ENCODE data around the gene MPST.

Gene MPST

DNA sequence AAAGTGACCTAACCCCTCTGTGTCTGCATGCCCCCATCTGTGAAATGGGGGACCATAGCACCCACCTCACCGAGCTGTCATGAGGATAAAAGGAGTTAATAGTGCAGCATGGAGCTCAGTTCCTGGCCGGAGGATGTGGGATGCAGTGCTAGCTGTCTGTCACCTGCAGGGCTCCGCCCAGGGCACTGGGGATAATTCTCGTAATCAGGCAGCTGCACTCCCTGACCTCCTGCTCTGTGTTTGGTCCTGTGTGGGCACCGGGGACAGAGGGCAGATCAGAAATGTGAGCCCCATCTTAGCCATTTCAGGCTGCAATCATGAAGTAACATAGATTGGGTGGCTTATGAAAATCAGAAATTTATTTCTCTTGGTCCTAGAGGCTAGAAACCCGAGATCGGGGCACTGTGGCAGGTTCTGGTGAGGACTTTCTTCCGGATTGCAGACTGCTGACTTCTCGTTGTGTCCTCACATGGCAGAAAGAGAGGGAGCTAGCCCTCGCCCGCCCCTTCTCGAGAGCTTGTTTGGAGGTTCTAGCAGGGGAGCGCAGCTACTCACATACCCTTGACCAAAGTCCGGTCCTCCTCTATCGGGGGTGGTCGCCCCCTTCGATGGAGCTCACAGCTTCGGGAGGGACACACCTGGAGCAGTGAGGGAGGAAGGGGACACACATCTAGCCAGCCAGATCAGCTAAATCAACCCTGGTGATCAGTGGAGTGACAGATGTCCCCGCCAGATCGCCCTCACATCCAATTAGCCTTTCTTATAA, 35.2 kb downstream of the MPST start:
- no peak for DNase-seq (ENCODE audit: low read depth)
- no peak for TF ChIP-seq CTCF (IDR thresholded peaks at IDR 0.05; ENCODE audit: insufficient read depth, low read depth, low read length, missing control alignments)
- H3K4me3 ChIP-seq (ENCODE audit: low read length): no peak overlapping the region

DNA sequence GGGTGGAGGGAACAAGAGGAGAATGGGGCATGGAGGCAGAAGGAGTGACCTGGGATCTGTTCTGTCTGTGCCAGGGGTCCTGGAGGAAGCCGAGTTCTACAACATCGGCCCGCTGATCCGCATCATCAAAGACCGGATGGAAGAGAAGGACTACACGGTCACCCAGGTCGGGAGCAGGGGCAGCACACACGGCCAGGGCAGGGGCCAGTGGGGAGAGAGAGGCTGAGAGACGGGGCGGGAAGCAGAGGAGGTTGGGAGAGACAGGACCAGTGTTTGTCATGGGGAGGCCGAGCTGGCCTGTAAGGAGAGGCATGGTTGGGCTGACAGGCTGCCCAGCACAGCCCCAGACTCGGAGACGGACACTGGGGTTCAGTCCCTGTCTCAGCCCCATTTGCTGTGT, 36.7 kb downstream of the MPST start:
- no peak for DNase-seq (ENCODE audit: low read depth)
- no peak for TF ChIP-seq CTCF (IDR thresholded peaks at IDR 0.05; ENCODE audit: insufficient read depth, low read depth, low read length, missing control alignments)
- no peak overlapping the region for H3K4me3 ChIP-seq (ENCODE audit: low read length)

DNA sequence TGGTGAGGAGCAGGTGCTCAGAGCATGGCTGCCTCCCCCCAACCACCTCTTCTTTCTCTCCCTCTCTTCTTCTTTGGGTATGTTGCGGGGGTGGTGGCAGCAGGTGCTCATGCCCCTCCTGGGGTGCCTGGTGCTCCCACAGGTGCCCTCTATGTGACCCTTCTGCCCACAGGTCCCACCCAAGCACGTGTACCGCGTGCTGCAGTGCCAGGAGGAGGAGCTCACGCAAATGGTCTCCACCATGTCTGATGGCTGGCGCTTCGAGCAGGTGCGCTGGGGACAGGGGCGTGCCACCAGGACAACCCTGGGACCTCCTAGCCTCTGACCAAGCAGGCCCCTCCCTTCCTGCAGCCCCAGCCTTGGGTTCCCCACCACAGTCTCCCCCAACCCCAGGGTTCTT, 37.7 kb downstream of the MPST start:
- no peak for TF ChIP-seq CTCF (IDR thresholded peaks at IDR 0.05; ENCODE audit: insufficient read depth, low read depth, low read length, missing control alignments)
- H3K4me3 ChIP-seq (ENCODE audit: low read length): no peak overlapping the region
- DNase-seq (ENCODE audit: low read depth): no peak

DNA sequence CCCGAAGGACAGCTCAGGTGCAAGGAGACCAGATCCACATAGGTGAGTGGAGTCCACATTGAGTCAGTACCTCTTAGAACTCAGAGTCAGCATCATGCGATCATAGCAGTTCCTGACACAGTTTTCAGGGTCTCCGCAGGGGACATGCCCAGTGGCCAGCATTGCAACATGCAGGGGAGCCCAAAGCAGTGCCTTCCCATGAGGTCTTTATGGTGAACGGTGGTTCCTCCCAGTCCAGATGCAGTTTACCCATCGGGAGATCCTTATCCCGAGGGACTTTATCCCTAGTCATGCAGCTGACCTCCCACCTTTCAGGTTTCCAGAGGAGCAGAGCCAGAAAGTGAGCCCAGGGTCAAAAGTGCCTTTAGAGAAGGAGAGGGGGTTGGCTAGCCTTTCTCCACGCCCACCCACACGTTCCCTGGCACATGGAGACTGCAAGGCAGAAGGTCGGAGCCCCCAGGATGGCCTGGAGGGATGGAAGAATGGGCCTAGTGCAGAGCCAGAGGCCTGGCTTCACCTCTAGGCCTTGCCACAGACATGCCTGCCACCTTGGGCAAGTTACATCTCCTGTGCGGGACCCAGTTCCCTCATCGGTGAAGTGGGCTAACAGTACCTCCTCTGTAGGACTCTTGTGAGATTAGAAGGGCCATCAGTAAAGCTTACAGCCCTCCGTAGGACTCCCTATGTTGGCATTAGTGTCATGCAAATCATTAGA, 38.4 kb downstream of the MPST start:
- TF ChIP-seq CTCF (IDR thresholded peaks at IDR 0.05; ENCODE audit: insufficient read depth, low read depth, low read length, missing control alignments): no peak
- H3K4me3 ChIP-seq (ENCODE audit: low read length): no peak overlapping the region
- no peak for DNase-seq (ENCODE audit: low read depth)

- no peak for DNase-seq (ENCODE audit: low read depth)
- no peak overlapping the region for H3K4me3 ChIP-seq (ENCODE audit: low read length)
- no peak for TF ChIP-seq CTCF (IDR thresholded peaks at IDR 0.05; ENCODE audit: insufficient read depth, low read depth, low read length, missing control alignments)
Observed at GRCh38 chr22:37058917-37059701, 39.6 kb downstream of the MPST start.

GRCh38 chr22:37059876-37060449, 40.4 kb downstream of the MPST start:
- no peak for DNase-seq (ENCODE audit: low read depth)
- H3K4me3 ChIP-seq (ENCODE audit: low read length): no peak overlapping the region
- TF ChIP-seq CTCF (IDR thresholded peaks at IDR 0.05; ENCODE audit: insufficient read depth, low read depth, low read length, missing control alignments): no peak

Data from epithelial cell of esophagus (primary cell).